H1 (cell line): Measurements from ENCODE around the gene PSORS1C2. TPM values are rescaled to one million over a fixed set of nuclear protein-coding genes. Genes with fewer than 3 reads are reported as not detected.

ENCODE experiments used
- CTCF ChIA-PET: fragments of 300-600 bp; sonication (Branson Sonifier 250); formaldehyde crosslinking; loops from one replicate; lab custom pipeline; 2021; ENCODE audit not compliant: partially characterized antibody; lab: Charles Lee
- POLR2A ChIA-PET: fragments of 300-600 bp; sonication (Branson Sonifier 250); formaldehyde crosslinking; loops from one replicate; lab custom pipeline; 2021; ENCODE audit warnings: inconsistent platforms; ENCODE audit not compliant: partially characterized antibody; lab: Charles Lee
- DNase-seq, 2 experiments: peaks; one replicate each; pipeline versions ENCODE4 v3.0.0 to v3.0.0-alpha.2; 2010 to 2022; ENCODE audit warnings: low spot score in 2 of 2, low read depth in 1 of 2, mixed read lengths in 1 of 2
- FAIRE-seq: peaks from 2 replicates; lab custom pipeline; 2011; peaks lifted over from hg19 to GRCh38; lab: Jason Lieb, UNC
- H2AFZ ChIP-seq: 2 replicates; pipeline ENCODE4 v1.8.1; 2012; ENCODE audit warnings: low read length, inconsistent platforms
- H2AK5ac ChIP-seq: 2 replicates; pipeline ENCODE4 v1.6.1; 2013; ENCODE audit warnings: low read depth, low read length
- H2BK120ac ChIP-seq: replicated peaks from 2 replicates; pipeline ENCODE3; 2013; ENCODE audit warnings: low read depth, low read length, inconsistent platforms
- H2BK12ac ChIP-seq: 2 replicates; pipeline ENCODE4 v1.6.1; 2013; ENCODE audit warnings: low read depth, low read length
- H2BK15ac ChIP-seq: 2 replicates; pipeline ENCODE4 v1.6.1; 2013; ENCODE audit warnings: low read length
- H2BK20ac ChIP-seq: 2 replicates; pipeline ENCODE4 v1.6.1; 2013; ENCODE audit warnings: low read length
- H2BK5ac ChIP-seq: 2 replicates; pipeline ENCODE4 v1.6.1; 2013; ENCODE audit warnings: low read depth, low read length
- H3K14ac ChIP-seq: 2 replicates; pipeline ENCODE4 v1.6.1; 2013; ENCODE audit warnings: inconsistent platforms; ENCODE audit not compliant: insufficient read length
- H3K18ac ChIP-seq: 2 replicates; pipeline ENCODE4 v1.6.1; 2013; ENCODE audit warnings: low read length; ENCODE audit errors: extremely low read depth
- H3K23ac ChIP-seq: 2 replicates; pipeline ENCODE4 v1.6.1; 2013; ENCODE audit warnings: inconsistent platforms; ENCODE audit not compliant: insufficient read length
- H3K23me2 ChIP-seq: 2 replicates; pipeline ENCODE4 v1.6.1; 2013; ENCODE audit warnings: low read depth, low read length
- H3K27ac ChIP-seq: 2 replicates; pipeline ENCODE4 v1.6.1; 2011; ENCODE audit warnings: low read depth, low read length, inconsistent platforms
- H3K27me3 ChIP-seq, 4 experiments: replicated peaks in 1 of 4; 1 replicate in 1 of 4; 2 replicates in 3 of 4; pipeline versions ENCODE4 v1.6.1 to v1.8.1; 2011 to 2013; ENCODE audit warnings: low read length in 3 of 4, mild to moderate bottlenecking in 3 of 4, inconsistent platforms in 2 of 4, mixed read lengths in 2 of 4, moderate library complexity in 1 of 4; ENCODE audit not compliant: control insufficient read depth in 3 of 4, insufficient read depth in 3 of 4; ENCODE audit errors: extremely low read depth in 1 of 4
- H3K36me3 ChIP-seq, 4 experiments: 2 replicates each; pipeline versions ENCODE4 v1.6.1 to v1.8.1; 2011 to 2013; ENCODE audit warnings: mild to moderate bottlenecking in 4 of 4, low read length in 3 of 4, moderate library complexity in 2 of 4, control low read depth in 1 of 4, inconsistent platforms in 1 of 4; ENCODE audit not compliant: insufficient read depth in 4 of 4, control insufficient read depth in 2 of 4
- H3K4ac ChIP-seq: replicated peaks from 2 replicates; pipeline ENCODE3; 2013; ENCODE audit warnings: low read length, low read depth, mixed read lengths, inconsistent platforms; ENCODE audit not compliant: insufficient read length
- H3K4me1 ChIP-seq, 4 experiments: replicated peaks in 1 of 4; 1 replicate in 1 of 4; 2 replicates in 3 of 4; pipeline versions ENCODE4 v1.6.1 to v1.8.1; 2011 to 2013; ENCODE audit warnings: low read length in 3 of 4, inconsistent platforms in 2 of 4, mixed read lengths in 1 of 4; ENCODE audit not compliant: insufficient read depth in 4 of 4, control insufficient read depth in 3 of 4
- H3K4me2 ChIP-seq, 2 experiments: 2 replicates each; pipeline versions ENCODE4 v1.6.1 to v1.8.1; 2011 to 2013; ENCODE audit warnings: low read depth in 2 of 2, low read length in 2 of 2, control low read depth in 1 of 2, inconsistent platforms in 1 of 2, mild to moderate bottlenecking in 1 of 2; ENCODE audit not compliant: insufficient read depth in 1 of 2
- H3K4me3 ChIP-seq, 4 experiments: fragments of 200-600, 300-600 bp in 1 of 4; sonication (generic), shearing (Covaris generic), sonication (Bioruptor Twin) in 1 of 4; 2 replicates each; pipeline versions ENCODE4 v1.5.1 to v1.8.1; 2011 to 2016; ENCODE audit warnings: low read length in 4 of 4, low read depth in 3 of 4, control low read depth in 2 of 4, inconsistent platforms in 2 of 4, mild to moderate bottlenecking in 2 of 4, mixed read lengths in 1 of 4, moderate library complexity in 1 of 4; ENCODE audit not compliant: insufficient read depth in 2 of 4; ENCODE audit errors: extremely low read depth in 1 of 4
- H3K56ac ChIP-seq: replicated peaks from 2 replicates; pipeline ENCODE3; 2013; ENCODE audit warnings: low read depth, mild to moderate bottlenecking, mixed read lengths, low read length, inconsistent platforms; ENCODE audit not compliant: insufficient read length
- H3K79me1 ChIP-seq: 2 replicates; pipeline ENCODE4 v1.6.1; 2013; ENCODE audit warnings: low read depth, low read length, control low read depth
- H3K79me2 ChIP-seq, 2 experiments: 2 replicates each; pipeline versions ENCODE4 v1.6.1 to v1.8.1; 2012 to 2013; ENCODE audit warnings: low read length in 2 of 2, mild to moderate bottlenecking in 2 of 2, inconsistent platforms in 1 of 2; ENCODE audit not compliant: insufficient read depth in 2 of 2, control insufficient read depth in 1 of 2
- H3K9ac ChIP-seq, 4 experiments: replicated peaks in 1 of 4; 1 replicate in 1 of 4; 2 replicates in 3 of 4; pipeline versions ENCODE4 v1.6.1 to v1.8.1; 2011 to 2013; ENCODE audit warnings: low read depth in 3 of 4, low read length in 3 of 4, control low read depth in 2 of 4, mild to moderate bottlenecking in 2 of 4, moderate library complexity in 2 of 4, inconsistent platforms in 1 of 4; ENCODE audit errors: extremely low read depth in 1 of 4
- H3K9me3 ChIP-seq, 2 experiments: 2 replicates each; pipeline versions ENCODE4 v1.6.1 to v1.8.1; 2012 to 2013; ENCODE audit warnings: mild to moderate bottlenecking in 2 of 2, moderate library complexity in 2 of 2, control low read depth in 1 of 2, inconsistent platforms in 1 of 2, low read depth in 1 of 2, low read length in 1 of 2, mixed read lengths in 1 of 2; ENCODE audit not compliant: insufficient read depth in 2 of 2
- H4K20me1 ChIP-seq, 2 experiments: replicated peaks in 1 of 2; 2 replicates each; pipeline versions ENCODE3 to v1.8.1; 2011 to 2013; ENCODE audit warnings: inconsistent platforms in 2 of 2, low read length in 2 of 2, mild to moderate bottlenecking in 1 of 2; ENCODE audit not compliant: insufficient read depth in 2 of 2, control insufficient read depth in 1 of 2
- H4K5ac ChIP-seq: 2 replicates; pipeline ENCODE4 v1.6.1; 2013; ENCODE audit warnings: low read length, low read depth, mixed read lengths, inconsistent platforms; ENCODE audit not compliant: insufficient read length
- H4K8ac ChIP-seq: 2 replicates; pipeline ENCODE4 v1.8.0; 2013; ENCODE audit warnings: mild to moderate bottlenecking, moderate library complexity, low read length, inconsistent platforms; ENCODE audit not compliant: insufficient read depth; ENCODE audit errors: extremely low read depth
- H4K91ac ChIP-seq: replicated peaks from 2 replicates; pipeline ENCODE3; 2013; ENCODE audit warnings: low read length, mixed read lengths, inconsistent platforms; ENCODE audit not compliant: insufficient read length
- KDM5A ChIP-seq: fragments of 200-600 bp; IDR thresholded peaks from 2 replicates; pipeline ENCODE4 v1.7.1; 2012; ENCODE audit warnings: mild to moderate bottlenecking, low read length, inconsistent platforms, mixed read lengths
- YY1 ChIP-seq: IDR thresholded peaks from 2 replicates; pipeline ENCODE4 v1.6.1; 2011; ENCODE audit warnings: low read depth, mild to moderate bottlenecking, low read length
- WGBS, 2 experiments: shearing (Covaris generic) in 1 of 2; methylation state at CpG; one replicate each; pipeline versions ENCODE4 v1.1.6 to v1.1.7; 2013 to 2015; ENCODE audit warnings: low lambda C conversion rate in 2 of 2, mixed read lengths in 2 of 2, inconsistent platforms in 1 of 2, low coverage in 1 of 2, missing lambda C conversion rate in 1 of 2; ENCODE audit not compliant: insufficient replicate concordance in 2 of 2, insufficient coverage in 1 of 2, insufficient read length in 1 of 2; ENCODE audit errors: extremely low coverage in 1 of 2, missing lambda C conversion rate in 1 of 2; 5-methylcytosine and 5-hydroxymethylcytosine counted together
- polyA plus RNA-seq, 7 experiments: library from polyadenylated mRNA; depleted of rRNA in 3 of 7; stranded (reverse) in 5 of 7; unstranded in 2 of 7; fragments of >200 nt in 5 of 7; fragments of 200-250 nt in 2 of 7; gene quantifications; 1 replicate in 5 of 7; 2 replicates in 1 of 7; 4 replicates in 1 of 7; pipeline versions ENCODE4 v1.2.1 to v1.2.3, GENCODE V29; 2011 to 2013; ENCODE audit warnings: missing spikeins in 2 of 7, mixed read lengths in 2 of 7
- total RNA-seq: library from RNA; stranded (reverse); fragmentation: NEBNext Ultra II Directional; extraction: Animal tissue kit (Norgen Biotek cat#: 25700); gene quantifications from 2 replicates; pipeline ENCODE4 v1.2.1, GENCODE V29; 2021

Gene PSORS1C2
- total and polyA plus RNA-seq, 2 of the 8 experiments (the other 6 are each of a cell fraction or from before 2014, with no cell fraction given), result 0.11 TPM; not detected in 1

GRCh38 chr6:31091680-31092079 lies 47.2 kb downstream of the PSORS1C2 start:
- Histone ChIP-seq H3K27ac (no peak overlapping the region), H3K18ac (no peak overlapping the region), H2AK5ac (no peak overlapping the region), H3K23me2 (no peaks in the 10 kb centered on the region), H3K27me3 (no peaks in the 10 kb centered on the region), H4K91ac (no peak overlapping the region), H2AFZ (no peak overlapping the region), H2BK15ac (no peak overlapping the region), H3K14ac (no peak overlapping the region), H3K36me3 (no peaks in the 10 kb centered on the region), H4K8ac (no peak overlapping the region), H3K79me2 (no peaks in the 10 kb centered on the region), H2BK12ac (no peak overlapping the region; the same call in 1 of the 2 replicates), H2BK120ac (no peak overlapping the region), H3K23ac (no peak overlapping the region), H3K9me3 (no peaks in the 10 kb centered on the region), H2BK5ac (no peak overlapping the region), H3K4ac (no peak overlapping the region), H4K5ac (no peak overlapping the region), H3K4me2 (no peak overlapping the region), H4K20me1 (no peaks in the 10 kb centered on the region), H3K79me1 (no peaks in the 10 kb centered on the region), H3K4me1 (peaks cover 0 to 3% (median 0%) of the 10 kb centered on the region in 4 experiments; a peak in 3 of 7 replicates), H3K4me3 (no peak overlapping the region), H2BK20ac (no peak overlapping the region), H3K9ac (no peak overlapping the region), H3K56ac (no peak overlapping the region)
- FAIRE-seq, result no peak
- TF ChIP-seq KDM5A, result no peak
- TF ChIP-seq YY1, result no peak
- 29% methylated on average over 3 of the region's 3 CpGs; no CpG with 5 or more reads in 1 of the 2 experiments for WGBS, 2 experiments
- ChIA-PET POLR2A (interaction anchor here (1.2 to 1.4 kb wide), 2 partner anchors 19 to 184 kb away, joined by 3 to 5 read pairs; partner anchors contain the start of gene GTF2H4), CTCF (interaction anchor here (0.6 to 3.4 kb wide), 13 partner anchors 11 to 307 kb away, joined by 3 to 16 read pairs (median 6); partner anchors contain the start of gene VARS2)
- no peak for DNase-seq
